Neural cell (in vitro differentiated cells): ENCODE data around the gene VWA3B. TPM values are rescaled to one million over a fixed set of nuclear protein-coding genes. Genes with fewer than 3 reads are reported as not detected.

Experiments
- H2AFZ ChIP-seq: fragments of 200-600, 300-800 bp; sonication (generic), shearing (Covaris generic); 2 replicates; pipeline ENCODE4 v1.6.0; 2014; ENCODE audit warnings: low read depth, mild to moderate bottlenecking, antibody characterized with exemption, low read length, moderate library complexity
- H3F3A ChIP-seq: fragments of 200-600 bp; shearing (Covaris generic); 2 replicates; pipeline ENCODE4 v1.6.1; 2016; ENCODE audit warnings: mild to moderate bottlenecking, moderate library complexity, mixed read lengths, antibody characterized with exemption, low read length; ENCODE audit not compliant: insufficient read depth, poor library complexity, severe bottlenecking
- H3K27ac ChIP-seq: fragments of 200-600, 300-800 bp; sonication (generic), shearing (Covaris generic); 2 replicates; pipeline ENCODE4 v1.5.1; 2014; ENCODE audit warnings: mild to moderate bottlenecking, low read length, moderate library complexity
- H3K27me3 ChIP-seq: fragments of 300-800, 200-600 bp; sonication (generic), shearing (Covaris generic); 2 replicates; pipeline ENCODE4 v1.6.0; 2014; ENCODE audit warnings: mild to moderate bottlenecking, low read depth, low read length, moderate library complexity; ENCODE audit not compliant: insufficient read depth
- H3K36me3 ChIP-seq: fragments of 300-800, 200-600 bp; sonication (generic), shearing (Covaris generic); 2 replicates; pipeline ENCODE4 v1.5.1; 2014; ENCODE audit warnings: mild to moderate bottlenecking, antibody characterized with exemption, low read length, moderate library complexity; ENCODE audit not compliant: insufficient read depth
- H3K4me2 ChIP-seq: fragments of 300-800, 200-600 bp; sonication (generic), shearing (Covaris generic); 2 replicates; pipeline ENCODE4 v1.6.0; 2014; ENCODE audit warnings: mild to moderate bottlenecking, low read length
- H3K4me3 ChIP-seq: fragments of 300-800, 200-600 bp; sonication (generic), shearing (Covaris generic); 2 replicates; pipeline ENCODE4 v1.5.1; 2014; ENCODE audit warnings: mild to moderate bottlenecking, low read length, moderate library complexity
- H3K79me2 ChIP-seq: fragments of 200-600 bp; shearing (Covaris generic); replicated peaks from 2 replicates; pipeline ENCODE4 v1.6.0; 2014; ENCODE audit warnings: mild to moderate bottlenecking, low read length, moderate library complexity; ENCODE audit not compliant: insufficient read depth
- H3K9ac ChIP-seq: fragments of 300-800, 200-600 bp; sonication (generic), shearing (Covaris generic); 2 replicates; pipeline ENCODE4 v1.6.1; 2016; ENCODE audit warnings: mild to moderate bottlenecking, low read length, mixed read lengths
- H3K9me2 ChIP-seq: fragments of 200-600 bp; shearing (Covaris generic); 2 replicates; pipeline ENCODE4 v1.6.1; 2016; ENCODE audit warnings: mild to moderate bottlenecking, low read length, mixed read lengths; ENCODE audit not compliant: insufficient read depth
- H3K9me3 ChIP-seq: fragments of 200-600, 300-800 bp; sonication (generic), shearing (Covaris generic); 2 replicates; pipeline ENCODE4 v1.6.1; 2016; ENCODE audit warnings: mild to moderate bottlenecking, mixed run types, low read length, moderate library complexity, mixed read lengths
- H4K20me1 ChIP-seq: fragments of 200-600 bp; shearing (Covaris generic); 2 replicates; pipeline ENCODE4 v1.6.1; 2016; ENCODE audit warnings: mild to moderate bottlenecking, mixed run types; ENCODE audit not compliant: insufficient read depth
- CTCF ChIP-seq: fragments of 450-650 bp; IDR thresholded peaks from 2 replicates; pipeline ENCODE4 v1.5.1; 2014; ENCODE audit warnings: antibody characterized with exemption, mild to moderate bottlenecking, moderate library complexity; ENCODE audit not compliant: poor library complexity, severe bottlenecking
- EP300 ChIP-seq: fragments of 450-650 bp; conservative IDR thresholded peaks from 2 replicates; pipeline ENCODE4 v1.6.1; 2014; ENCODE audit warnings: antibody characterized with exemption, mild to moderate bottlenecking, moderate library complexity; ENCODE audit not compliant: poor library complexity, severe bottlenecking
- EZH2 ChIP-seq: fragments of 200-600, 300-800 bp; shearing (Covaris generic), sonication (generic); IDR thresholded peaks from 2 replicates; pipeline ENCODE4 v1.6.1; 2014; ENCODE audit warnings: antibody characterized with exemption, low read length, borderline replicate concordance, mild to moderate bottlenecking; ENCODE audit not compliant: insufficient read depth, poor library complexity, severe bottlenecking
- MXI1 ChIP-seq: fragments of 450-650 bp; conservative IDR thresholded peaks from 2 replicates; pipeline ENCODE4 v1.6.1; 2014; ENCODE audit warnings: antibody characterized with exemption, mild to moderate bottlenecking; ENCODE audit not compliant: poor library complexity, severe bottlenecking
- POLR2AphosphoS5 ChIP-seq: IDR thresholded peaks from 2 replicates; pipeline ENCODE4 v1.6.1; 2012
- RAD21 ChIP-seq: fragments of 450-650 bp; conservative IDR thresholded peaks from 2 replicates; pipeline ENCODE4 v1.6.1; 2014; ENCODE audit warnings: antibody characterized with exemption, mild to moderate bottlenecking, moderate library complexity
- REST ChIP-seq: IDR thresholded peaks from 2 replicates; pipeline ENCODE4 v1.6.1; 2012; ENCODE audit warnings: borderline replicate concordance
- SMC3 ChIP-seq: fragments of 450-650 bp; conservative IDR thresholded peaks from 2 replicates; pipeline ENCODE4 v1.6.1; 2014; ENCODE audit warnings: antibody characterized with exemption, mild to moderate bottlenecking, moderate library complexity; ENCODE audit not compliant: poor library complexity
- TAF1 ChIP-seq: IDR thresholded peaks from 2 replicates; pipeline ENCODE4 v1.6.1; 2012; ENCODE audit warnings: low read depth
- polyA plus RNA-seq: library from polyadenylated mRNA; depleted of rRNA; stranded (reverse); fragments of >200 nt; gene quantifications from 2 replicates; pipeline ENCODE4 v1.2.3, GENCODE V29; 2014

The VWA3B gene
- polyA plus RNA-seq, 1 donor from 2014 or later = not detected

- Histone ChIP-seq H3K4me3 (peak overlapping the region; percentile 88), H3K9ac (peak overlapping the region; percentile 64)
Observed at GRCh38 chr2:98087447-98088020, 567 bp downstream of the VWA3B start.

GRCh38 chr2:98088261-98088660 is 1.3 kb downstream of the VWA3B start:
- Histone ChIP-seq H3K27me3 (peaks cover 5% of the 10 kb centered on the region), H3K4me3 (no peak overlapping the region), H3K4me2 (no peak overlapping the region), H3K9me3 (no peaks in the 10 kb centered on the region), H3F3A (no peaks in the 10 kb centered on the region), H3K9me2 (no peaks in the 10 kb centered on the region), H3K79me2 (no peaks in the 10 kb centered on the region), H2AFZ (no peak overlapping the region), H3K27ac (no peak overlapping the region), H3K36me3 (no peaks in the 10 kb centered on the region), H4K20me1 (no peaks in the 10 kb centered on the region), H3K9ac (no peak overlapping the region)
- TF ChIP-seq MXI1 (no peak), CTCF (no peak), RAD21 (no peak), REST (no peak), TAF1 (no peak), SMC3 (no peak), POLR2AphosphoS5 (no peak), EP300 (no peak), EZH2 (no peak)

More at GRCh38 chr2:98087447-98088020, 567 bp downstream of the VWA3B start:
- Histone ChIP-seq H3K27me3 (peaks cover 5% of the 10 kb centered on the region), H3F3A (no peaks in the 10 kb centered on the region), H3K4me2 (peak overlapping the region; percentile 49), H3K27ac (no peak overlapping the region), H3K9me3 (no peaks in the 10 kb centered on the region), H3K79me2 (no peaks in the 10 kb centered on the region), H4K20me1 (no peaks in the 10 kb centered on the region), H2AFZ (peak overlapping the region; percentile 74), H3K36me3 (no peaks in the 10 kb centered on the region), H3K9me2 (no peaks in the 10 kb centered on the region)
- TF ChIP-seq EZH2 (no peak), EP300 (no peak), SMC3 (no peak), TAF1 (no peak)
